ENCODE data around the gene TROAP. TPM values are rescaled to one million over a fixed set of nuclear protein-coding genes. Genes with fewer than 3 reads are reported as not detected.

TROAP gene
- polyA plus RNA-seq, 3 donors, result 0.05 TPM; not detected in 2

- DNase-seq, result no peak
- H3K79me2 ChIP-seq (ENCODE audit: insufficient read depth, low read length), result no peaks in the 10 kb centered on the region
- intact Hi-C loops (cut with micrococcal nuclease), result no loop called here
- no peak overlapping the region for H3K4me3 ChIP-seq (replicated peaks in 1 of 3; ENCODE audit: low read depth in 2 of 3, low read length in 3 of 3)
- no peak overlapping the region for H3K9ac ChIP-seq (ENCODE audit: insufficient read depth, low read length, poor library complexity, severe bottlenecking)
- H3K4me3 Mint-ChIP-seq, result peak overlapping the region in 1 of 2 donors; percentile 78
- peaks cover 34% of the 10 kb centered on the region for H3K4me1 Mint-ChIP-seq
- H3K27me3 Mint-ChIP-seq (ENCODE audit: low read depth in 3 of 3), result peaks cover 84 to 94% (median 84%) of the 10 kb centered on the region in 3 donors
- H3K4me2 ChIP-seq (replicated peaks; ENCODE audit: extremely low read depth, low read length, poor library complexity, severe bottlenecking), result no peak overlapping the region
- H3K27ac ChIP-seq (ENCODE audit: low read depth in 1 of 2, low read length in 2 of 2), result no peak overlapping the region
- peaks cover 0 to 17% of the 10 kb centered on the region in 2 donors for H3K9me3 ChIP-seq (replicated peaks in 1 of 2; ENCODE audit: control insufficient read depth in 1 of 2, insufficient read depth in 1 of 2, low read length in 2 of 2)
- peaks cover 66 to 84% of the 10 kb centered on the region in 2 donors for H3K27me3 ChIP-seq (ENCODE audit: control insufficient read depth in 2 of 2, insufficient read depth in 2 of 2, low read length in 2 of 2)
- 54% methylated on average over 14 of the region's 16 CpGs for whole genome bisulfite sequencing (ENCODE audit: insufficient coverage)
- no peaks in the 10 kb centered on the region for H4K20me1 ChIP-seq (ENCODE audit: insufficient read depth, low read length)
- no peak for TF ChIP-seq CTCF (IDR thresholded peaks at IDR 0.05)
- no peak overlapping the region for H3K27ac Mint-ChIP-seq
- H3K36me3 ChIP-seq (replicated peaks in 1 of 2; ENCODE audit: control insufficient read depth in 1 of 2, insufficient read depth in 2 of 2, low read length in 2 of 2), result peaks cover 8 to 13% of the 10 kb centered on the region in 2 donors
- H3K4me1 ChIP-seq (ENCODE audit: control insufficient read depth in 1 of 2, insufficient read depth in 2 of 2, low read length in 2 of 2), result peaks cover 11 to 22% of the 10 kb centered on the region in 2 donors
- peaks cover 27 to 30% of the 10 kb centered on the region in 2 donors for H3K36me3 Mint-ChIP-seq
- H2AFZ ChIP-seq (ENCODE audit: insufficient read depth, low read depth, low read length, poor library complexity, severe bottlenecking), result no peak overlapping the region
- peaks cover 0 to 23% (median 11%) of the 10 kb centered on the region in 7 donors for H3K9me3 Mint-ChIP-seq
Observed at GRCh38 chr12:49335118-49335954, 12.3 kb downstream of the TROAP start.

- peaks cover 20 to 24% of the 10 kb centered on the region in 2 donors for H3K36me3 Mint-ChIP-seq
- peaks cover 91 to 98% (median 92%) of the 10 kb centered on the region in 3 donors for H3K27me3 Mint-ChIP-seq (ENCODE audit: low read depth in 3 of 3)
- peak overlapping the region; percentile 65 for H2AFZ ChIP-seq (ENCODE audit: insufficient read depth, low read depth, low read length, poor library complexity, severe bottlenecking)
- H3K9me3 Mint-ChIP-seq, result peaks cover 0 to 27% (median 11%) of the 10 kb centered on the region in 7 donors
- WGBS (ENCODE audit: insufficient coverage), result 12% methylated on average over 72 of the region's 72 CpGs
- H3K27me3 ChIP-seq (ENCODE audit: control insufficient read depth in 2 of 2, insufficient read depth in 2 of 2, low read length in 2 of 2), result peaks cover 74 to 92% of the 10 kb centered on the region in 2 donors
- no peaks in the 10 kb centered on the region for H4K20me1 ChIP-seq (ENCODE audit: insufficient read depth, low read length)
- peak overlapping the region; percentile 79 for H3K4me2 ChIP-seq (replicated peaks; ENCODE audit: extremely low read depth, low read length, poor library complexity, severe bottlenecking)
- no peak overlapping the region for H3K9ac ChIP-seq (ENCODE audit: insufficient read depth, low read length, poor library complexity, severe bottlenecking)
- peaks cover 34% of the 10 kb centered on the region for H3K4me1 Mint-ChIP-seq
- H3K4me3 ChIP-seq (replicated peaks in 1 of 3; ENCODE audit: low read depth in 2 of 3, low read length in 3 of 3), result peak overlapping the region in 1 of 3 experiments; percentile 69
- peaks cover 1 to 5% of the 10 kb centered on the region in 2 donors for H3K36me3 ChIP-seq (replicated peaks in 1 of 2; ENCODE audit: control insufficient read depth in 1 of 2, insufficient read depth in 2 of 2, low read length in 2 of 2)
- H3K9me3 ChIP-seq (replicated peaks in 1 of 2; ENCODE audit: control insufficient read depth in 1 of 2, insufficient read depth in 1 of 2, low read length in 2 of 2), result peaks cover 0 to 20% of the 10 kb centered on the region in 2 donors
- no peak for TF ChIP-seq CTCF (IDR thresholded peaks at IDR 0.05)
- no peak for DNase-seq
- H3K4me1 ChIP-seq (ENCODE audit: control insufficient read depth in 1 of 2, insufficient read depth in 2 of 2, low read length in 2 of 2), result peaks cover 11 to 22% of the 10 kb centered on the region in 2 donors
- no peak overlapping the region for H3K27ac Mint-ChIP-seq
- H3K27ac ChIP-seq (ENCODE audit: low read depth in 1 of 2, low read length in 2 of 2), result no peak overlapping the region
- no peaks in the 10 kb centered on the region for H3K79me2 ChIP-seq (ENCODE audit: insufficient read depth, low read length)
- intact Hi-C loops (cut with micrococcal nuclease), result no loop called here
- H3K4me3 Mint-ChIP-seq, result peak overlapping the region in 1 of 2 donors; percentile 88
Observed at GRCh38 chr12:49335955-49336644, 13.0 kb downstream of the TROAP start.

Data from CD14-positive monocyte (primary cell).